PFSK-1 (cell line): Measurements from ENCODE around the gene OSBPL8.

Experiments
- FOXP2 ChIP-seq: optimal IDR thresholded peaks from 2 replicates; pipeline ENCODE3; 2011; ENCODE audit warnings: borderline replicate concordance, control low read depth, inconsistent platforms; ENCODE audit not compliant: insufficient read depth; ENCODE audit errors: extremely low read length, extremely low read depth
- POLR2AphosphoS5 ChIP-seq: IDR thresholded peaks from 2 replicates; pipeline ENCODE4 v1.6.1; 2012; ENCODE audit warnings: low read depth, mild to moderate bottlenecking, control low read depth, low read length, moderate library complexity
- SIN3A ChIP-seq: IDR thresholded peaks from 2 replicates; pipeline ENCODE4 v1.6.1; 2012; ENCODE audit warnings: mild to moderate bottlenecking, low read length, moderate library complexity, borderline replicate concordance; ENCODE audit not compliant: insufficient read depth
- TAF1 ChIP-seq: IDR thresholded peaks from 2 replicates; pipeline ENCODE4 v1.6.1; 2012; ENCODE audit warnings: low read length, control low read depth, borderline replicate concordance; ENCODE audit not compliant: insufficient read depth
- TF ChIP-seq, protein P1 (sequence below), 2 experiments: IDR thresholded peaks; 2 replicates each; pipeline versions ENCODE4 v1.6.1 to v1.8.0; 2011 to 2012; ENCODE audit warnings: low read depth in 2 of 2, low read length in 2 of 2, control low read depth in 1 of 2, inconsistent platforms in 1 of 2, mild to moderate bottlenecking in 1 of 2, moderate library complexity in 1 of 2; ENCODE audit not compliant: insufficient read depth in 1 of 2

DNA sequence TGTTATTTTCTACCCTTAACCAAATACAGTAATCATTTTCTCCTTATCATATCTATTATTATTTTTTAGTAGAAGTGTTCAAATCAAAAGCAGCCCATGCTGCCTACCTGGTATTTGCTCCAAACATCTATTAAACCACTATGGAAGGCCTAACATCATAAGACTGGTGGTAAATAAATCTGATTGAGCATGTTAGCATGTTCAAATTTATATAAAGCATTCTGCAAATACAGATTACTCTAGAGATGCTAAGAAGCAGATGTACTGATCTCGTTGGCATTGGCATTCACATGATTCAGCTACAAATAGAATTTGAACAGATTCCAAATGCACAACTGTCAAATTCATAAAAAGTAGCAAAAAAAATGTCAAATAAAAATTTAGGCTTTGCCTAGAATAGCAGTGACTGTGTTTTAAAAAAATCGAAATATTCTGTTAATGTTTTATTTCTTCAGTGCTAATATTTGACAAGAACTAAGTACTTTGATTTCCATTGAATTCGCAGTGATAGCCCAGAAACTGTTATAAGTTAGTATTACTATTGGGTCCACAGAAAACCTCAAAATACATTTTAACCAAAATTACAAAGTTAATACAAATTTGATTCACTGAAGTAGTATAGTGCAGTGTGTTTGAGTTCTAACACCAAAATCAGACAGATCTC lies 9.4 kb upstream of the OSBPL8 start:
- TF ChIP-seq FOXP2 (no peak), POLR2AphosphoS5 (no peak), TAF1 (no peak), SIN3A (no peak)
- TF ChIP-seq, protein P1, sequence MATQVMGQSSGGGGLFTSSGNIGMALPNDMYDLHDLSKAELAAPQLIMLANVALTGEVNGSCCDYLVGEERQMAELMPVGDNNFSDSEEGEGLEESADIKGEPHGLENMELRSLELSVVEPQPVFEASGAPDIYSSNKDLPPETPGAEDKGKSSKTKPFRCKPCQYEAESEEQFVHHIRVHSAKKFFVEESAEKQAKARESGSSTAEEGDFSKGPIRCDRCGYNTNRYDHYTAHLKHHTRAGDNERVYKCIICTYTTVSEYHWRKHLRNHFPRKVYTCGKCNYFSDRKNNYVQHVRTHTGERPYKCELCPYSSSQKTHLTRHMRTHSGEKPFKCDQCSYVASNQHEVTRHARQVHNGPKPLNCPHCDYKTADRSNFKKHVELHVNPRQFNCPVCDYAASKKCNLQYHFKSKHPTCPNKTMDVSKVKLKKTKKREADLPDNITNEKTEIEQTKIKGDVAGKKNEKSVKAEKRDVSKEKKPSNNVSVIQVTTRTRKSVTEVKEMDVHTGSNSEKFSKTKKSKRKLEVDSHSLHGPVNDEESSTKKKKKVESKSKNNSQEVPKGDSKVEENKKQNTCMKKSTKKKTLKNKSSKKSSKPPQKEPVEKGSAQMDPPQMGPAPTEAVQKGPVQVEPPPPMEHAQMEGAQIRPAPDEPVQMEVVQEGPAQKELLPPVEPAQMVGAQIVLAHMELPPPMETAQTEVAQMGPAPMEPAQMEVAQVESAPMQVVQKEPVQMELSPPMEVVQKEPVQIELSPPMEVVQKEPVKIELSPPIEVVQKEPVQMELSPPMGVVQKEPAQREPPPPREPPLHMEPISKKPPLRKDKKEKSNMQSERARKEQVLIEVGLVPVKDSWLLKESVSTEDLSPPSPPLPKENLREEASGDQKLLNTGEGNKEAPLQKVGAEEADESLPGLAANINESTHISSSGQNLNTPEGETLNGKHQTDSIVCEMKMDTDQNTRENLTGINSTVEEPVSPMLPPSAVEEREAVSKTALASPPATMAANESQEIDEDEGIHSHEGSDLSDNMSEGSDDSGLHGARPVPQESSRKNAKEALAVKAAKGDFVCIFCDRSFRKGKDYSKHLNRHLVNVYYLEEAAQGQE (IDR thresholded peaks at IDR 0.05; ENCODE audit: insufficient read depth in 1 of 2, low read depth in 2 of 2, low read length in 2 of 2), result no peak
